COLO829 (cell line): ENCODE results near the gene CSNK2B.

ENCODE experiments used
- DNase-seq: peaks from one replicate; pipeline ENCODE4 v3.0.0; 2012; ENCODE audit warnings: low spot score

CSNK2B gene

DNA sequence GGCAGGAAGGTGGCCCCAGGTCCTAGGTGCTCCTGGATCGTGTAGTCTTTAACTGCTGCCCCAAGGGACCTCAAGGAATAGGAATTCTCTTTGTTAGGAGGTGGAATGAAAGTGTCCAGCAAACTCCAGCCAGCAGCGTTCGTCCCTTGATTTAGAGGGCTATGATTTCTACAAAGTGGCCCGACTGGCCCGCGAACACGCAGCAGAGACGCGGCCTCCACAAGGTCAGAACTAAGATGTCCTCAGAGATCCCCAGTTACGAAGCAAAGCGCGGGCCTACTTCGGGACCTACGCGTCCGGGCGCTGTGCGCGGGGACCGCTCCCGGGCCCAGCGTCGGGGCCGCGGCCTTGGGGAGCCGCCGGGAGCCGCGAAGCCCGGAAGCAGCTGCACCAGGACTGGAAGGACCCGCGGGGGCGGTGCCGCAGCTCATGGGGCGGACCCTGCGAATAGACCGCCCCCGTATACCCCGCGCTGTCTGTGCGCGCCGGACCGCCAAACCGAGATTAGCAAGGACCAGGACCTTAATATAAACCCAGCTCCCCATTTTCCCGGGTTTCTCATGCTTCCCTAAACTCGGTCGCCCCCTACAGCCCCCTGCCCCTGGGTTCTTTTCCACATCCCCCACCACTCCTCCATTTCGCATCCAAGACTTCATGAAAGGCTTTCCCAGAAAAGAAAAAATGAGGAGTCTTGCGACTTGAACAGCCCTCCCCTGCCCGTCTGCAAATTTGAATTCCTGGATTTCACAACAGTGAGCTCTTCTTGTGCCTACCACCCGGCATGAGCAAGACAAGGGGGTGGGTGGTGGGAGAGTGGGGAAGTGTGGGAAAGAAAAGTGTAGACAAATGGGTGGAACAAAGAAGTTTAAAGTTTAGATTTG, 5.3 kb upstream of the CSNK2B start, which contains the start of gene C6orf47:
Gene C6orf47 (minus strand): TSS at position 398 of the 881 bp plus-strand sequence. CDS start 831 bp downstream, outside the sequence.
- DNase-seq: peak; percentile 68

DNA sequence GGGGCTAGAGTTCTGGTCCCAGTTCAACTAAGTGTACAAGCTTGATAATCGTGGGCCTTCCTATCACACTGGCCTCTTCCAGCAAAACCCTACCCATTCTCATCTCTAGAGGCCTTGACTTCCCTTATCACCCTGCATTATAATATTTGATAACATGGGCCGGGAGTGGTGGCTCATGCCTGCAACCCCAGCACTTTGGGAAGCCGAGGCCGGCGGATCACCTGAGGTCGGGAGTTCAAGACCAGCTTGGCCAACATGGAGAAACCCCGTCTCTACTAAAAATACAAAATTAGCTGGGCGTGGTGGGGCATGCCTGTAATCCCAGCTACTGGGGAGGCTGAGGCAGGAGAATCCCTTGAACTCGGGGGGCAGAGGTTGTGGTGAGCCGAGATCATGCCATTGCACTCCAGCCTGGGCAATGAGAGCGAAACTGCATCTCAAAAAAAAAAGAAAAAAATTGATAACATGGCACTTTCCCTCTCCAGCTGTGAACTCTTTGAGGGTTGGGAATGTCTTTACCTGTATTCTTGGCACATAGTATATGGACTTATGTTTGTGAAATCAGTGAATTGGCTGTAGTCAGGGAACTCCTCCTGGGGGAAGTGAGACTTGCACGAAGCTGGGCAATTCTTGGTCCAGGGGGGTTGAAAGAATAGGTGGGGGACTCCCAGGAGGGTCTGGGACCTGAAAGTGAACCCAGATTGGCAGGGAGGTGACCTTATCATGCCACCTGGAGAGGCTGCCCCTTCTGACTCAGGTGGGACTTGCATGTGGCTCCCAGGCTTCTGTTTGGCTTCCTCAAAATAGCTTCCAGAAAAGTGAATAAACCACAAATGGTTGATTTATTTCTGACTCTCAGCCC, 4.4 kb upstream of the CSNK2B start:
- DNase-seq: no peak

DNA sequence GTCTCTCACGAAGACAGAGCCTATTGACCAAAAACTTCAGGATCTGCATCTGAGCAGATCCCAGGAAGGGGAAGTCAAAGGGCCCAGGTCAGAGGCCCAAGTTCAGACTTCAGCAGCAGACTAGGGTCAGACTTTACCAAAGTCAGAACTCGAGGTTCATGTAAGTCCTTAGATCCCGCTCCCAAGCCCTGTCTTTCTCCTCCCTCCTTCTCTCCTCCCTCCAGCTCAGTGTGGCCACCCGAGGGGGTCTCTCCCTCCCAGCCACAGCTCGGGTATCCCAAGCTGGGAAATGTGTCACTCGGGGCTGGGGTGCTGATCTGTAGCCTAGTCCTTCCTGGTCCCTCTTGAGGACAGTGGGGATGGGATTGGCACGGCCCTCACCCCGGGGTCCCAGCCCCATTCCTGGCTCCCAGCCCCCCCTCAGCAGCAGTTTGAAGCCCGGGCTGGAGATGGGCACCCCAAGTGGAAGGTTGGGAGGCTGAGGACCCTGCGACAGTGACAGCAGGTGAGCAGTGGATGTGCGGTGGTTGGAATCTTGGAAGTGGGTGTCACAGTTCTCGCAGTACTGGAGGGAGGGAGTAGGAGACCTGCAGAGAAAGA, 3.7 kb upstream of the CSNK2B start:
- no peak for DNase-seq

DNA sequence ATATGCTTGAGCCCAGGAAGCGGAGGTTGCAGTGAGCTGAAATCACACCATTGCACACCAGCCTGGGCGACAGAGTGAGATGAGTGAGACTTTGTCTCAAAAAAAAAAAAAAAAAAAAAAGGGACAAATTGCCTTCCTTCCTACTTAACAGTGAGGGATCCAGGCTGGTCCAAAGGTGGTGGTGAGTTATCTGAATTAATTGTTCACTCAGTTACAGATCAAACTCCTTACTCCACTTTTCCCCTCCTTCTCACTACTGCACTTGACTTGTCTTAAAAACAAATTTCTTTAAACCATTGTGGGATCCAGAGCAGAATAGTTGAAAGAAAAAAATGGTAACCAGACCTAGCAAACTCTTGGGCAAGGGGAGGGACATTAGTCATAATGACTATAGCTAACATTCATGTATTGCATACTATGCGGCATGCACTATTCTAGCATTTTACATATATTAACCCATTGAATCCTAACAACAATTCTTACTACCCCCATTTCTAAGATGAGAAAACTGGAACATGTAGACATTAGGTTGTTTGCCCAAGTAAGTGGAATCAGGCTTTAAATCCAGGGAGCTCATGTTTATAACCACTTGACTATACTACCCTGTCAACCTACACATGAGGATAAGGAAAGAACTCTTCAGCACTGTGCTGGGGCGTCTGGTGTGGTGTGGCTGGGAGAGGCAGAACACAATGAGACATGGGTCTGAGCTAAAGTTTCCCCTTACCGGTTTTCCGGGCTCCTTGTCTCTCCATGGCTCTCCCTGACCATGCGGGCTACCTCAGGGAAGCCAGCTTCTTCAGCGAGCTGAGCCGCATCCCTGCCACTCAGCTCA, 2.5 kb upstream of the CSNK2B start:
- DNase-seq: no peak

DNA sequence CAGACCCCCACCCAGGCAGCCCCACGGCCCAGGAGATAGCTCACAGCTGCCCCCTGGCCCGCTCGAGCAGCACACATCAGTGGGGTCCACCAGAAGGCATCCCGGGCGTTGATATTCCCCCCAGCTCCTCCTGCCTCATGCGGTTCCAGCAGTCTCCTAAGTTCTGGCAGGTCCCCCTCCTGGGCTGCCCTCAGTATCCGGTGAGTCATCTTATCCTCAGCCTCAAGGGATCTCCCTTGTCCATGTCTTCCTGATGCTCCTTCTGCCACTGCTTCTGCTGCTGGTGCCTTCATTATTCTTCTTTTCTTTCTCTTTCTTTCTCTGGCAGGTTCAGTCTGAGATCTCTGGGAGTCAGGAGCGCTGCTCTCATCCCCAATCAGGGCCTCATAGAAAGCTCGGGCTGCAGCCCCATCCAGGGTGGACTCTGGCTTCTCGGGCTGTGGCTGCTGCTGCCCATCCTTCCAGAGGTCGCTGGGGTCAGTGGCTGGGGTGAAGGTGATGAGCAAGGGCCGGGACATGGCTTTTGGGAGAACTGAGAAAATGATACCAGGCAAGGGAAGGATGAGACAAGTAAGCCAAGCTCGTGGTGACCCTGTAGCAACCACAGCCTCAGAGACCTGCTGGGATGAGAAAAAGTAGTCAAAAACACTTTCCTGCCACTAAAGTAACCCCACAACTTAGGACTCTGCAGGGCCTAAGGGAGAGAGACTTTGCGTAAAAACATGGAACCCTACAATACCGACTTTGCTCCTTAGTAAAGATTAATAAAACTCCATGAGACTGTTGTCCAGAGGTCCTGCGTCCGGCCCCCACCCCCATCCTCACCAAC, 1.7 kb upstream of the CSNK2B start:
- peak; percentile 78 for DNase-seq

DNA sequence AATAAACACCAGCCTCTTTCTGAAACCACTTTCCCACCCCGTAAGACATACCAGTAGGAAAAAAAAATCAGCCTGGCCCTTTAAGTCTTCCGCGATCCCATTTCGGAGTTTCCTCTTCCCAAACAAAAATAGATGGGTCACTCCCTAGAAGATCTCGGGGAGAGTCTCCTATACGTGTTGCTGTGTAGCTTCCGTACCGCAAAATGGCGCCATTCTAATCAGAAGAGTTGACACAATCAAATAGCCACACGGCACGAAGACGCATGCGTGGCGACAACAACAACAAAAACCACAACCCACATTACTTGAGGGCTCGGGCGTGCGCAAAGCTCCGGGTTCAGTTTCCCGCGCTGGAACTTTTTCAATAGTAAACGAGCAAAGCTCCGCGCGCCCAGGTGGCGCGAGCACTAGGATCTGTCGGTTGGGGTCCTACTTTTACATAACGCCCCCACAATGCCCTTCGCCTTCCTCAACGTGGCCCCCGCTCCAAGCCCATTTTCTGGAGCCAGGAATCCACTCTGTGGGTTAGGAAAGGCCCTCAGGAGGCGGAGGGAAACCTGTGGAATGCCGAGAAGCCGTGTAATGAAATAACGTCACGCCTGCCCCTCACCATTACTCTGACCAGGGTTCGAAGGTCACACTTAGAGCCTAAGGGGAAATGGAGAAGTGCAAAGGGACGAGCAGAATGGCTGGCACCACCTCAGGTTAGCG, 935 bp upstream of the CSNK2B start, which contains the start of gene GPANK1:
Gene GPANK1 (minus strand): TSS at position 208 of the 711 bp plus-strand sequence. CDS start 519 bp downstream, outside the sequence.
- DNase-seq: peak; percentile 94

DNA sequence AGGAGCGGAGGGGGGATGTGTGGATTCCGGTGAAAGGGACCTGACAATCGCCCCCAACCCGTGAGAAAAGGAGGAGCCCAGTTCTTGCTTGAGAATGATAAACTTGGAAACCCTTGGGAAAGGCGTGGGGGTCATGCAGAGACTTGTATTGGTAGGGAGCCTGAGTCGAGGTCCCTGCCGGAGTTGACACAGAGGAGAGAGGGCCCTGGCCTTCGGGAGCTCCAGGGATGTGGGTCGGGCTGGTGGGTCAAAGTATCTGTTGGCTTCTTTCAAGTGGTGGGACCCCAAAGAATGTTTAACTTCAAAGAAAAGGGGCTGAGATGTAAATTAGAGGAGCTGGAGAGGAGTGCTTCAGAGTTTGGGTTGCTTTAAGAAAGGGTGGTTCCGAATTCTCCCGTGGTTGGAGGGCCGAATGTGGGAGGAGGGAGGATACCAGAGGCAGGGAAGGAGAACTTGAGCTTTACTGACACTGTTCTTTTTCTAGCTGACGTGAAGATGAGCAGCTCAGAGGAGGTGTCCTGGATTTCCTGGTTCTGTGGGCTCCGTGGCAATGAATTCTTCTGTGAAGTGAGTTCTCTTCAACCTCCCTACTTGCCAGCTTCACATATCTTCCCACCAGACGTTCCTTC, 571 bp downstream of the CSNK2B start:
- no peak for DNase-seq

DNA sequence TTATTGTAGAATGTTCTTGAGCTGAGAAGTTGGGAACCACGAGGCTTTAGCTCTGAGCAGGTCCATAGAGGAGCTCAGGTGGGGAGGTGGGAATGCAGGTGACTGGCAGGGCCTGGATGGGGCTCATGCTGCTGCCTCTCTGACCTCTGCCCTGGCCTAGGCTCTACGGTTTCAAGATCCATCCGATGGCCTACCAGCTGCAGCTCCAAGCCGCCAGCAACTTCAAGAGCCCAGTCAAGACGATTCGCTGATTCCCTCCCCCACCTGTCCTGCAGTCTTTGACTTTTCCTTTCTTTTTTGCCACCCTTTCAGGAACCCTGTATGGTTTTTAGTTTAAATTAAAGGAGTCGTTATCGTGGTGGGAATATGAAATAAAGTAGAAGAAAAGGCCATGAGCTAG, 3.8 kb downstream of the CSNK2B start, which contains the start of gene LY6G5B:
Gene LY6G5B (plus strand): TSS at position 301 of the 400 bp plus-strand sequence. CDS start 975 bp downstream, outside the sequence.
- DNase-seq: no peak

DNA sequence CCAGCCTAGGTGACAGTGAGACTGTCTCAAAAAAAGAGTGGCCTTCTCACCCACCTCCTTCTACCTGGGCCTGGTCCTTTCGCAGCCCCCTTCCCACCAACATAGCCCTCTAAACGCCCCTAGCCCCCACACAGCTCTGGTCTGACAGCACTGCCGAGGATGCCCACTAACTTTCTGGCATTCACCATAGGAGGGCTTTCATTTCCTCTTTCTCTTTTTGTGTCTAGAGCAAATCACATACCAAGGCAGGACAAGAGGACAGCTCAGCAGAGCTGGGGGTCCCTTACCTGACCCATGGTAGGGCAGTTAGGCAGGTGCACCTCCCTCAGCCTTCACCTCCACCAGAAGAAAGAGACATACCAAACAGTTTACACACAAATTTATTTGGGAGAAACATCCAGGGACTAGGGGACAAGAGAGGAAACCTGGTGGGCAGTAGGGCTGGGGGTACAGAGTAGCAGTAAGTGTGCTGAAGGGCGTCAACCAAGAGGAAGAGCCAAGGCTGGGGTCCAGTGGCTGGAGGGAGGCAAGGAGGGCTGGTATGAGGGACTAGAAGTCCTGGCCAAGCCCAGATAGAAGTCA, 10.5 kb downstream of the CSNK2B start:
- no peak for DNase-seq

DNA sequence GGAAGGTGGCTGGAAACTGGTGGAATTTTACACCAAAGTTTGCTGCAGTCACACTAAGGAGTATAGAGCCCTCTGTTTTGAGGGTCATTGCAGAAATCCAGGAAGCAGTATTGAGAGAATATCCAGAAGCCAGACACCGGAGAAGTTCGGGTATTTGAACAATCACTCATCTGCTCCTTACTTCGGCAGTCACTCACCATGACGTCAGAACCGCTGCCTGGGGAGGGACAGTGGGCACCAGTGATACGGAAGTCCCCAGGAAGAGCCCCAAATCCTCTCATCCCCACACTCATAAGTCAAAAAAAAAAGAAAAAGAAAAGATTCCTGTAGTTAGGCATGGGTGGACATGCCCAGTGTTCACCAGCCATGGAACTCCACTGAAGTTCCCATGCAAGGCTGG, 11.0 kb downstream of the CSNK2B start:
- no peak for DNase-seq

DNA sequence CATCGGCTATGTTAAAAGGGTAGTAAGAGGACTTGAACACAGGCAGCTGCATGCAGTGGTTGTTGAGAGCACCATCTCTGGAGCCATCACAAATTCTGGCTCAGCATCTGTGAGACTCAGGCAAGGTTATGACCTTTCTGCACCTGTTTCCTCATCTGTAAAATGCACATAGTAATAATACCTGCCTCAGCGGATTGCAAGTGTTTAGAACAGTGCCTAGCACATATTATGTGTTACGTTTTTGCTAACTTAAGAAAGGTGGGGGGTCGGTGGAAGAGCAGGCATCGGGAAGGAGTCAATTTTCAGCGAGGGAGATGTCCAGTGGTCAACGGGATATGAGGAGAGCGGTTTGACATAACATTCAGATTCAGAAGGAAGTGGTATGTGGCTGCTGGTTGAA, 12.1 kb downstream of the CSNK2B start:
- DNase-seq: no peak

DNA sequence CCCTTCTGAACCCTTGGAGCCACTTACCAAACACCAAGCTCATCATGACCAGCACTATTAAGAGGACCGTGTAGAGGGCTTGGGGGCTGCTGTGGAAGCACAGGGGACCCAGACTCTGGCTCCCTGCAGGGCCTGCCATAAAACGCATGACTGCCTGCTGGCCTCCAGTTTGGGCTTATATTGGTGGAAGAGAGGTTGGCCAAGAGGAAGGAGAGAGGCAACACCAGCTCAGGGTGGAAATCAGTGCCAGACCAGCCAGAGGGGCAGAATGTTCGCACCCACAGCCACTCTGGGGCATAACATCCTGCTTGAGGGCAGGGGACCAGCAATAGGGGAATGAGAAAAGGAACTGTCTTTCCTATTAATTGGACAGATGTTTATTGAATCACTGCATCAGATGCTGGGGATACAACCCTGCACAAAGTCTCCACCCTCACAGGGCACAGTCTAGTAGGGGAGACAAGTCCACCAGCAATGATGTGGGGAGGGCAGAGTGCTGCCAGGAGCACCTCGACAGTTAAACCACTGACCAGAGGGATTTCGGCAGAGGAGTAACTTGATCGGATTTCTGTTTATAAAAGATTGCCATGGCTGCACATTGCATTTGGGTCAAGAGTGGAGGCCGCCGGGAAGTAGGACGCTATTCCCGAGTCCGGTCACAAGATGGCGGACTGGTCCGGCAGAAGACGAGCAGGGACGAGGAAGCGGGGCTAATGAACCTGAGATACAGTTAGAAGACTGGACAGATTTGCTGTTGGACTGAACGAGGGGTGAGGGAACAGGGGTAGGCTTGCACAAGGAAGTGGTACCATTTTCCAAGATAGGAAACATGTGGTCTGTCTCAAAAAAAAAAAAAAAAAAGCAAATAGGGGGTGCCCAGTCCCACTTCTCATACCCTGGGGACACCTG, 14.6 kb downstream of the CSNK2B start, which contains the start of gene LY6G5C:
Gene LY6G5C (minus strand): TSS at position 842 of the 909 bp plus-strand sequence. CDS start 694 bp downstream, at position 148.
- DNase-seq: peak; percentile 85

DNA sequence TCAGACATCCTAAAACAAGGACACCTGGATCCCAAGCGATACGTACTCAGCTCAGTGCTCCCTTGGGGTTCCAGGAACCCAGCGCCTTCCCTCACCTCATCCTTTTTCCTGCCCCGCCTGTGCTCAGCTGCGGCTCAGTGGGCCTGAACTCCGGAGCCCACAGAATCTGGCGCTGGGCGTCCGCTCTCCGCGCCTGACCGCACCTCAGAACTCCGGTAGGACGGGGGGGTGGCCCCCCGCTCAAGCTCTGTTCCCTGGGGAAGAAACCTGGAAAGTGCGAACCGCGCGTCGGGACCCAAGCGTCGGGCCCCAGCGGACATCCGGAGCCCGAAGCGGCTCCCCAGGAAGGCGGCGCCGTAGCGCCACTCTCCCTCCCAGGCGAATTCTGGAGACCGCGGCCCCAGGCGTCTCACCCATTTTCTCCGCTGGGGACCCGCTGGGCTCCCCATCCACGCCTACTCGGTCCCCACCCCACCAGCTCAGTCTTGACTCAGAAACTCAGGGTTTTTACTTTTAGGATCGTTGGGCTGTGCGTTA, 15.3 kb downstream of the CSNK2B start:
- DNase-seq: no peak

DNA sequence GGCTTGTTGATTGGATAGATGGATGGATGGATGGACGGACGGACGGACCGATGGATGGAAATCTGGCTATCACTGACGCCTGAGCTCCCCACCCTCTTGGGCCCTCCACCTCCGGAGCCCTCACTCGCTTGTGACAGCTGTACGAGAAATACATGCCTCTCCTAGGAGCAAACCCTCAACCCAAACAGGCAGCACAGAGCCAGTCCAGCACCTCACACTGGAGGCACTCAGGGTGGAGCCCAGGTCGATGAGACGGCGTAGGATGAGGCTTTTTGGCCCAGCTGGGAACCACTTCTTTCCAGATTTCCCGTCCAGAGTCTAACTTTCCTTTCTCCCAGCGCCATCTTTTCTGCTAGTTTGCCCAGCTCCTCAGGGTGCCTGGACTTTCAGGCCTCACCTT, 17.7 kb downstream of the CSNK2B start:
- no peak for DNase-seq

DNA sequence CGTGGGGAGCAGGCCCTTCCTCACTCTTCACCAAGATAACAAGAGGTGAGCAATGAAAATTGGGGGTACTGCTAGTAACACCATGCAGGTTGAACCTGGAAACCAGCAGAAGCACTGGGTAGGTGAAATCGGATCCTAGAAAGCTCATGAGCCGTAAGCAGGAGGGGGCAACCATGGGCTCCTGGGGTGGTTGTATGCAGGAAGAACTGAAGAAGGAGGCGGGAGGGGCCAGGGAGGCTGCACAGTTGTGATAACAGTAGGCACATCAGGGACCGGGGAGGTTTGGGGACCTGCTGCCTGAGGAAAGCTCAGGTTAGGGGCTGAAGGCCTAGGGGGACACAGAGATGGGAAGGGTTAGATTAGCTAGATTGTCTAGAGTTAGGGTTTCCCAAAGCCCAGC, 20.6 kb downstream of the CSNK2B start:
- no peak for DNase-seq

DNA sequence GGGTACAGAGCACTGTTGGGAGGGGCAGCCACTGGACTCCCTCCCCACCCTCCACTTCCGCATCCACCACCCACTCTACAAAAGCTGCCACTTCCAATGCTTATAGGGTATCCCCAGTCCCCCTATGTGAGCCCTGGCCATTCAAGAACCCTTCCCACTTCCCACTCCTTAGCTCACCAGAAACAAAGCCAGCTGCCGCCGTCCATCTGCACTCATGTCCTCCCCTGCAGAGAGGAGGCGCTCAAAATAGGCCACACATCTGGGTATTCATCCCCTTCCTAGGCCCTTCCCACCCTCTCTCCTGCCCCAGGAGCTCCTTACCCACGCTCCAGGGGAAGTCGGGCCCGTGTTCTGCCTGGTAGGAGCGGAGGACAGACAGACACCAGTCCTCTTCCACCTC, 21.4 kb downstream of the CSNK2B start:
- DNase-seq: no peak
